HG02571 (cell line): Measurements from ENCODE around the gene PTPN1.
"Not testable (repeated sequence)": the region's sequence is repeated elsewhere in the genome, so short reads cannot be mapped to it uniquely, and the experiment has no call there.

Source experiments
- ATAC-seq: cut with Tn5 transposase; IDR thresholded peaks from one replicate; pipeline ENCODE4 v1.9.1; 2021; ENCODE audit warnings: mild to moderate bottlenecking, moderate library complexity; ENCODE audit not compliant: unreplicated experiment

Gene PTPN1

DNA sequence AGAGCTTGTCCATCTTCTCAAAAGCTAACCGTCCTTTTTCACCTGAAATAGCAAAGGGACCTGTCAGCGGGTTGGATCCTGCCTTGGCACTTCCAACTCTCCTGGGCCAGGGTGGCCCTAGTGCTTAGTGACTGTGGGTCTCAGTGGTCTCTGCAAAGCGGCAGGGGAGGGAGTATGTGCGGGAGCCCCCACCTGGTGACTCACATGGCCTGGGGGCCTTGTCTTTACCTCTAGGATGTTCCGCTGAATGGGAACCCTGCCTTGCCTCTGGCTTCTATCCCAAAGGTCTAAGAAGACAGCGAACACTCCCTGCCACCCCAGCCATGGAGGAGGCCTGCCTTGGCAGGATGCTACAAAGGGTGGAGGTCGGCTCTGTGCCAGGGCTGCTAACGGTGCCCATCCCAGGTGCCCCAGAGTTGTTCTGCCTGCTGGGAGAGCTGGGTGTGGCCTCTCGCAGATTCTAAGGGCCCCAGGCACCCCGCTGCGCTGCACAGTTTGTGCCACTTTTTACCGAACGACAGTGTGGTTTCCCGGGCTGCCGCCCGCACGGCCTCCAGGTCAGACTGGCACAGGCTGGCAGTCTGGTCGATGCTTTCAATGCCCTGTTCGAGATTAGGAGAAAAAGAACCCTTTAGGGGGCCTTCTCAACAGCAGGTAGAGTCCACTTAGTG, 77.2 kb downstream of the PTPN1 start:
- no peak for ATAC-seq

DNA sequence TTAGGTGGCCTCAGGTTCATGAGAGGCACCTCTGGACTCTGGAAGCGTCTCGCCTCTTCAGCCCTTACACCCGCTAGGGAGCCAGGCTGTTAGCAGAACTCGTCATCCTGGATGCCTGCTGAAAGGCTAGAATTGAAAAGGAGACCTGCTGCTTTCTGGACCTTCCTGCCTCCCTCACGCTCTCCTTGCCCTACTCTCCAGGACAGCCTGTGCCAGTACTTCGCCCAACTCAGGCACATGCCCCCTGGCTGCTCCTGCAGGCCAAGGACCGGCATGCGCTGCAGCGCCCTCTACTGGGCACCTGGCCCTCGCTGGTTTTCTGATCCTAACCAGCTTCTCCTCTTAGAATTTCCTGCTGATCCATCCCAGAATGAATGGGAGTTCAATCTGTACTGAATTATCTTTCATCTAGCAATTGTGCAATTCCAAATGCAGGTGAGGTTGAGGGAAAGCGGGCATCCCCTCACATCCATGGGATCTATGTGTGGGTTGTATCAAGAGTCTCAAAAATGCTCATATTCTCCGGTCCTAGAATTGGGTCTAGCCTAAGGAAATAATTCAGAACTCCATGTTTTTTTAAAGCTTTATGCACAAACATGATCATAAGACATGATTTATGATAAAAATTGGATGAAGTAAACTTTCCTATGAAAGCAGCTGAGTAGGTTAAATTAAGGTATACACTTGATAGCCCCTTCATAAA, 78.0 kb downstream of the PTPN1 start:
- no peak for ATAC-seq

DNA sequence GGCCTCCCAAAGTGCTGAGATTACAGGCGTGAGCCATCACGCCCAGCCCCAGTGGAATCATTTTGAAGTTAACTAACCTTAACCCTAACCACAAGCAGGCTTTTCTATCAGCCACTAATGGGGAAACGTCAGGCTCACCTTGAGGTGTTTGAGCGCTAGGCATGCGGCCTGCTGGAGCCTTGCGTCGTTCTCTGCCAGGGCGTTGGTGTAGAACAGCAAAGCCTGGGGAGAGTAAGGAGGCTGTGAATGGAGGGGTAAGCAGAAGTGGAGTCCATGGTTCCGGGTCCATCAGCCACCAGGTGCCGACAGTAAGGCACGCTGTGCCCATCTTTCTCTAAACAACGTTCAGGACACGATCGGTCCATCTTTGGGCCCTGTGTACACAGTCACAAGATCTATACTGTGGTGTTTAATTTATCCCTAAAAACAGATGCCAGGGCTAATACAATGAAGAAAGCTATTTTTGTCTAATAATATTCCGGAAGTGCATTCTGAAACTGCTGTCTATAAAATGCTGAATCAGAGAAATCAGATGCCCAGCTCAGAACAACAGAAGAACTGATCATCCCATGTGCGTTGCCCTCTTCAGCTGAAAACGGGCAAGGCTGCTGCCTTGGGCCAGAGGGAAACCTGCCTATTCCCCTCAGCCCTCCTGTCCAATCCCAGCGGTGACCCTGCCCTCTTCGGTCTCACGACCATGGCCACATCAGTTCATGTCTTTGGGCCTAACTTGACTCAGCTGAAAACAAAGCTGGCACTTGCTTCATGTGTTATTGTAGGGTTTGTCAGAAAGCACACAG, 79.6 kb downstream of the PTPN1 start:
- no peak for ATAC-seq

DNA sequence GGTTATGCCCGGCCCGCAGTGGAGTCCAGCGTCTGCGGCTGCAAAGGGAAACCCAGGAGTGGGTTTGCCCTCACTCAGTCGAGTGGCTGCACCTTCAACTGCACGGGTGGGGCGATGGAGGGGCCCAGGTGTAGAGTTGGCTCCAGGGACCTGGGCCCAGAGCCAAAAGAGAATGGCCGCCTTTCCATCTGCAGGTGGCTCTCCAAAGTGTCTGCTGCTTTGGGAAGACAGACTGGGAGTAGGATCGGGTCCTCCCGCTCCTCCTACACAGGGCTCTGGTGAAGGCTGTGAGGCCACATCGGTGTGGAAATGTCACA, 80.1 kb downstream of the PTPN1 start:
- ATAC-seq: no peak

DNA sequence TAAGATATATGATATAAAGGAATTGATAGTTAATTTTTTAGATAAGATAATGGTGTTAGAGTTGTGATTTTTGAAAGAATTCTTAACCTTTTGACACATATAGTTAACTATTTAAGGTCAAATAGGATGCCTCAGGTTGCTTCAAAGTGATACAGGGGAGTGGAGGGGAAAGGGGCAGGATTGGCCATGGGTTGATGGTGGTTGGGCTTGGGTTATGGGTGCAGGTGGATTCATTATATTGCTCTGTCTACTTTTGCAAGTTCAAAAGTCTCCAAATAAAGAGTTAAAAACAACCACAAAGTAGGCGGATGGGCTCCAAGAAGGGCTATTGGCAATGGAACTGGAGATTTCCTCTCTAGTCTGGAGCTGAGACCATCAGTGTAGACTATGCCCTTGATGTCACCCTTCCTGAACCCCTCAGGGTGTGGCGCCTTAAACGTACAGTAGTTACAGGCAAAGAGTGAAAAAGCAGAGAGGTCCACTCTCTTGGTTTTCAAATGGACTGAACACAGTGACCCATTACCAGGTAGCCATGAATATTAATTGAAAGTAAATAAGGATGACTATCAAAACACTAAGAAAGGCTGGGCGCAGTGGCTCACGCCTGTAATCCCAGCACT, 81.2 kb downstream of the PTPN1 start:
- ATAC-seq: no peak

DNA sequence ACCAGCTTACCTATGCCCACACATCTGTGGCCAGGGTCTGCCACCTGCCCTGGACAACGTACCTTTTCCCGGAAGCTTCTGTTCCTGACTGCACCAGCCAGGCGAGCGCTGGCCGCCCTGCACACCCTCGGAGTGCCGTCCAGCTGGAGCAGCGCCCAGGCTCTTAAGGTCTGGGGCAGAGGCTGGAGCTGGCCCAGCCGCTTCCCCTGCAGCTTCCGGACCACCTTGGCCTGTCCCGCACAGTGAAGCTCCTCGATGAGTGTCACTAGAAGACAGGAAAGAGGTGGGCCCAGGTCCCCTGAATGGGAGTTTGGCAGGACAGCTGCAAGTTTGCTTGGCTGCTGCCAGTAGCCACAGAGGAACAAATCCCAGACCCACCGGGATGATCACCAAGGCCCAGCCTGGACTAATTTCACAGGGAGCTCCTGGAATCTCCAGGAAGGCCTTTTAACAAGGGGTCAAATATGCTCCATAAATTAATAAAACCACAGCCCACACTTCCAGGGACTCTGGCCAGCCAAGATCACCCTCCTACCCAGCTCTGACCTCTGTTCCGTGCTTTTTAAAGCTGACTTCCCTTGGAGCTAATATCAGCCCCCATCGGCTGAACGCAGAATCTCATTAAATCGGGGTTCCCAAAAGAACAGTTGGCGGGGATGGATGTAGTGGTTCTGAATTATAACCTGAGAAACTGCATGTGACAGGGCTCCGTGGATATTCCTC, 82.3 kb downstream of the PTPN1 start:
- ATAC-seq: no peak

DNA sequence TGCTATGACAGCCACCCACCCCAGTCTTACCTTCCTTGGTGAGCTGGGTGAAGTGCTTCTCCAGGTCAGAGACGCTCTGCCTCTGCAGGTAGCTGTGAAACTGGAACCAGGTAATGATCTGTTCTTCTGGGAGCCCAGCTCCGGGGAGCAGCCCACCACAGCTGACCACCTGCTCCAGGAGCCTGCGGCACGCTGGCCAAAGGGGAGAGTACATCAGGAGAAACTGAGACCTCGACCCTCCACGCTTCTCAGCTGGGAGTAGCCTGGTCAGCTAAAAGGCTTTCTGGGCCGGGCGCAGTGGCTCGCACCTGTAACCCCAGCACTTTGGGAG, 82.8 kb downstream of the PTPN1 start:
- no peak for ATAC-seq

DNA sequence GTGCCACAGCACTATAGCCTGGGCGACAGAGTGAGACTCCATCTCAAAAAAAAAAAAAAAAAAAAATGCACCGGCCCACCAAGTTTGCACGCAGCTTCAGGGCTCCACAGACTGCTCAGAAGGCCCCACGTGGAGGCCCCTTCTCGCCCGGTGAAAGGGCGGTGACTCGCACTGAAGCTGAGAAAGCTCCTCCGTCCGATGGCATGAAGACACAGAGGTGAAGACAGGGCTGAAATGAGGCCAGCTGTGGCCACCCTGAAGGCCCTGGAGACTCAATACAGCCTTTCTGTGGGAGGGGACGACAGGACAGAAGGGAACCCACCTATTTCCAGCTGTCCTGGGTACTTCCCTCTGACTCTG, 84.0 kb downstream of the PTPN1 start:
- no peak for ATAC-seq

DNA sequence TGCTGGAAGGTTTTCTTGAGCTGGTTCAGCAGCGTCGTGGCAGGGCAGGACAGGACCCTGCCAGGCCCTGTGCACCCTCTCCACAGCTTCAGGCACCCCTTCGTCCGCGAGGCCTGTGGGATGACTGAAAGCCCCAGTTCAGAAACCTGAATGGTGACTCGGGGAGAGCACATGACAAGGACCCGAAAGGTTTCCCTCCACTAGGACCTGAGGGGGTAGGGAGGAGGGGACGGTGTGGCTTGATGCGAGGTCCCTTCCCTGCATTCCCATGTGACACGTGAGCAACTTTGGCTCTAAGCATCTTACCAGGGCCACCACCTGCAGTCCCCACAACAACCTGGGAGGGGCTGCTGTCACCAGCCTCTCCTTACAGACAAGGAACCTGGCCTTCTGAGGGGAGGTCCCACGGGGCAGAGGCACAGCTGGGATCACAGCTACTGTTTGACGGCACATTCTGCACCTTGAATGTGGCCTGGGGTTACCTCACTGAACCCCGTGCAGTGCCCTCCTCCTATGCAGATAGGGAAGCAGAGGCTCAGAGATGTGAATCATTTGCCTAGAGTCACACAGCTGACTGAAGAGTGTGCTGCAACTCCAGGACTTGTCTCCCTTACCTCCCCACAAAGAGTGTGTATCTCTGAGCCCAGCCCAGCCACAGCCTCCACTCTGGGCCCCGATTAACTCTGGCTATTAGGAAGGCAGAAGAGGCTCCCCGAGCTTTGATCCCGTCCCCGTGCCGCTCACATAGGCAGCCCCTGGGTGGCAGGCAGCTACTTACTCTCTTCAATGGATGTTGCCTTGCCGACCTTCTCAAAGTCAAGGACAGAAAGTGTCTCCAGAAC, 84.6 kb downstream of the PTPN1 start:
- ATAC-seq: no peak

DNA sequence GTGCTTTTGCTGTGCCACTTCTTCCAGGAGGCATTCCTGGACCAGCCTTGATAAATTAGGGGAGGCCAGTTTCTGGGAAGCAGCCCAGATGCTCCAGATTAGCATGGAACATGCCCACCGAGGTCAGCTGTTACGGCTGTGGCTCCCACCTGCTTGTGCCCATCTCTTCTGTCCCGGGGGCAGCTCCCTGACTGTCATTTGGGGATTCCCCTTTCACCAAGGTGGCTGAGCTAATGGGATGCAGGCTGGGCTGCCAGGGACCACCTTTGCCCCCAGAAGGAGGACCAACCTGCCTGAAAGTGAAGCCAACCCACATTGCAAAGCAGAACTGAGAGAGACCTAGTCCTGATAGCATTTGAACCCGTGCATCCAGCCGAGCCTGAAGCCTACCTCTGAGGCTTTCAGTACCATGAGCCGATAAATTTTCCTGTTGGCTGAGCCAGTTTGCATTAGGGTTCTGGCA, 85.3 kb downstream of the PTPN1 start:
- ATAC-seq: no peak

DNA sequence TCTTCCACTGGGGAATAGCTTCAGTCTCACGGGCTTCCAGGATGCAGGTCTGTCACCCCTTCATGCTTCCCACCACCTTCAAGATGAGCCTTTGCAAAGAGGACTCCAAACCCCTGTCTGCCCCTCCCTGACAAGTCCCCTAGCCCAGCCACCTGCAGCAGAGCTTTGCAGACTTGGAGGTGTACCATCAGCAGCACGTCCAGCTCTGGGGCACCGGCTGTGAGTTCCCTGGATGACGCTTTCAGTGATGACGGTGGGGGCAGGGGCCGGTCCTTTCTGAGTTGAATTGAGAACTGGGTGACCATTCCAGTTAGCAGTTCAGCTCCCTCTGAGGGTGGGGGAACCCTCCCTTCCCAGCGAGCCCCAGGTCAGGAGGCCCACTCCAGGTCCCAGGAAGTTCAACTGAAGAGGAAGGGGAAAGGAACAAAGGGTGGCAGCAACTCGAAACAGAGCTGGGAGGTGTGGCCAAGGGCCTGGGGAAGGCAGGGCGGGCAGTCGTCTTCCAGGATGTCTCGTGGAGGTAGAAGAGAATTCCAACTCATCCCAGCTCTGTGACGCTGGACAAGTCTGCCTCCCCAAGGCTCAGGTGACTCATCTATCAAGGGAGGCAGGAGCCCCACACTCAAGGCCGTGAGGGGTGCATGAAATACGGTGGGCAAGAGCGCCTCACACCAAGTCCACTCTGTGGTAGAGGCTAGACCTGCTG, 86.0 kb downstream of the PTPN1 start:
- ATAC-seq: no peak

DNA sequence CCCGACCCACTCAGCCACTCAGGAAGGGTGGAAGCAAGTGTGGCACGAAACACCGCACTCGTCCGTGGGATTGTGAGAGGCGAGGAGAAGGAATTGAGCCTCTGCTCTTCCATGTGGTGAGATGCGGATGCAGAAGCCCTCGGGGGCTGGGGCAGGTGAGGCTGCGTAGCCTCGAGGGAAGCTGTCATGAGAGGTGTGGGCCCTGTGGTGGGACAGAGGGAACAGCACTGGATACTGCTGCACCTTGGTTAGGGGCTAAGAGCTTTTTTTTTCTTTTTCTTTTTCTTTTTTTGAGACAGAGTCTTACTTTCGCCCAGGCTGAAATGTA, 86.5 kb downstream of the PTPN1 start:
- ATAC-seq: no peak

DNA sequence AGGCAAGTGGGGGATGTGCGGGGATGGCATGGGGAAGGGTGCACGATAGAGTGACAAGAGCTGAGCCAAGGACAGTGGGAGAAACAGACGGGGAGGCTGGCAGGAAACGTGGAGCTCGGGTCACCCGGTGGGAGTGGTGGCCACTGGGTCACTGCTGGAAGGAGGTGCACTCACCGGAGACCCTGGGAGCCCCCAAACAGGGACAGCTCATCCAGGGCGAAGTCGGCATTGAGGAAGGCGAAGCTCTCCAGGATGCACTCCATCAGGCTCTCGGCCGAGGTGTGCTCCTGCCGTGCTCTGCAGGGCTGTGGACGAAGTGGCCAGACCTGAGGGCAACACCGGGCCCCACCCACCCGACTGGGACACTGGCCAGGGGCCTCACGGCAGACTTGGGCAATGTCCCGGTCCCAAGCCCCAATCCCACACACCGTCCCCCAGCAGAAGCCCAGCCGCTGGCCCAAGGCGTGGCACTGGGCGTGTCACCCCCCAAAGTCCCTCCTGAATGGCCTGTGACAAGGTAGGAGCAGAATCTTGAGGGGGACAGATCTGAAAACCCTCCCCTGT, 87.3 kb downstream of the PTPN1 start:
- no peak for ATAC-seq

DNA sequence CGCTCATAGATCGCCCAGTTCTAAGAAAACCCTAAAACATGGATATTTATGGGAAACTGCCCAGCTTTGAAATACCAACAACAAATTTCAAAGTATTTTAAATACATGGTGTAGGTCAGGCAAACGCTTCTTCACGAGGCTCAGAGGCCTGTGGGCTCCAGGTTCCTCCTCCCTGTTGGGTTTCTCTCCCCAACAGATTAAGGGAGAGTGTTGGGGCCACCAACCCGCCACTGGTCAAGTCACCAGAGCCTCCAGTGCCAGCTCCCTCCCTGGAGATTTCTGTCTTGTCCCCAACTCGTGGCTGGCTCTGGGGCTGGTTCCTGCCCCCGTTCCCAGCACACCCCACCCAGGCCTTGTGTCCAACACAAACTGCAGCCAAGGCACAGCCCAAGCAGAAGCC, 87.9 kb downstream of the PTPN1 start:
- ATAC-seq: no peak

DNA sequence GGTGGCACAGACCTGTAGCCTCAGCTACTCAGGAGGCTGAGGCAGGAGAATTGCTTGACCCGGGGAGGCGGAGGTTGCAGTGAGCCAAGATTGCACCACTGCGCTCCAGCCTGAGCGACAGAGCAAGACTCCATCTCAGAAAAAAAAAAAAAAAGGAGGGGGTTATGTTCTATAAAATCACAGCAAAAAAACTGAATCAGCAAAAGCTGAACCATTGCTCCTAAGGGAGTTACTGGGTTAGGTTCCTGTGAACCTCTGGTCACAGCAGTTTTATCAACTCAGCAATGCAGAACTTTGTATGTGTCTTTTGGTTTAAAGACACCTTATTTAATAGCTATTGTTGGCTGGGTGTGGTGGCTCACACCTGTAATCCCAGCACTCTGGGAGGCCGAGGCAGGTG, 88.6 kb downstream of the PTPN1 start:
- not testable (repeated sequence) for ATAC-seq

DNA sequence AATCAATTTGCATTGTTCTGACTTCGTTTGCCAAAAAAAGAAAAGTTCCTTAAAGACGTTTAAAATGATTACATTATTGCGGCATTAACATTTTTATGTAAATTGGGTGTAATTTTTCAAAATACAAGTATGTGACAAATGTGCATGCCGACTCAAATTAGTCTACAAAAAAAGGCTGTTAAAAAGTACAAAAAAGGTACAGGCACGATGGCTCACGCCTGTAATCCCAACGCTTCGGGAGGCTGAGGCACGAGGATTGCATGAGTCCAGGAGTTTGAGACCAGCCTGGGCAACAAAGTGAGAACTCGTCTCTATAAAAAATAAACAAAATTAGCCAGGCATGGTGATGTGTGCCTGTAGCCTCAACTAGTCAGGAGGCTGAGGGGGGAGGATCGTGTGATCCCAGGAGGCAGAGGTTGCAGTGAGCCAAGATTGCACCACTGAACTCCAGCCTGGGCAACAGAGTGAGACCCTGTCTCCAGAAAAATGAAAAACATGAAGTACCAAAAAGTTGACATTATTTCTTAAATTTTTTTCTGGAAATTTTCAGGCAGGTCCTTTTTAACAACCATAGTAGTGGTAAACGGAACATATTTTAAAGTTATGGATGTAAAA, 90.2 kb downstream of the PTPN1 start:
- ATAC-seq: no peak

DNA sequence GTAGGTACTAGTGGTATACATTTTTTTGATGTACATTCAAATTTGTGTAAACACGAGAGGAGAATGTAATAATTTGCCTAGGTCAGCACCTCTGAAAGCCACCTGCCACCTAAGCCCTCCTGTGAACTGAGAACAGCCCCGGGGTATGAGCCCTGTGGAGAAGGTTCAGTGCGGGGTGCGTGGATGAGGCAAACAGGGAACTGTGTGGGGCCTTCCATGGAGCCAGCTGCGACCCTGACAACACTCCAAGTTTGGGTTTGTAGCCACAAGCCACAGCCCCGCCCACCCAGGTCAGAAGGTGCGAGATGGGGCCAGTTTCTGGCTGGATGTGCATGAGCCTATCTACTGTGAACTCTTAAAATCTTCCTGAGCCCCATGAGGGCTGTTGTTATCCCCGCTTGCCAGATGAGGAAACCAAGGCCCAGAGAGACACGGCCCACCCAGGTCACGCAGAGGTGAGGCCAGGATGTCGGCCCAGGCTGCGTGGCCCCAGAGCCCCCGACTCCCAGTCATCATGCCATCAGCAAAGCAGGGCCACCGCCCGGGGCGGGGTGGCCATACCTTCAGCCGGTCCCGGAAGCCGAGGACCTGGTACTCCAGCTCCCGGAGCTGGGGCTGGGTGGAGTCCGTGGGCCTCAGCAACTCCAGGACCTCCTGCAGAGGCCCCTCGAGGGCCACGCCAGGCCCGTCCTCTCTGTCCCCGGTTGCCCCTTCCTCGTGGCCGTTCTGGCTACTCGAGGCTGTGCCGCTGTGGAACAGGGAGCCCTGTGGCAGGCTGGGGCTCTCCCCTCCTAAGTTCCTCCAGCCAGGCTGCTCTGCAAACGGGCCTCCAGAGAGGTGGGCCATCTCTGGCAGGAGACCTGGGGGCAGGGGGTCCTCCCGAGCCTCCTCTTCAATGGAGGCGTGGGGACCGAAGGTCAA, 91.6 kb downstream of the PTPN1 start:
- ATAC-seq: no peak
